Measurements from ENCODE around the gene LUC7L.
"Not testable (repeated sequence)": the region's sequence is repeated elsewhere in the genome, so short reads cannot be mapped to it uniquely, and the experiment has no call there.

The LUC7L gene

DNA sequence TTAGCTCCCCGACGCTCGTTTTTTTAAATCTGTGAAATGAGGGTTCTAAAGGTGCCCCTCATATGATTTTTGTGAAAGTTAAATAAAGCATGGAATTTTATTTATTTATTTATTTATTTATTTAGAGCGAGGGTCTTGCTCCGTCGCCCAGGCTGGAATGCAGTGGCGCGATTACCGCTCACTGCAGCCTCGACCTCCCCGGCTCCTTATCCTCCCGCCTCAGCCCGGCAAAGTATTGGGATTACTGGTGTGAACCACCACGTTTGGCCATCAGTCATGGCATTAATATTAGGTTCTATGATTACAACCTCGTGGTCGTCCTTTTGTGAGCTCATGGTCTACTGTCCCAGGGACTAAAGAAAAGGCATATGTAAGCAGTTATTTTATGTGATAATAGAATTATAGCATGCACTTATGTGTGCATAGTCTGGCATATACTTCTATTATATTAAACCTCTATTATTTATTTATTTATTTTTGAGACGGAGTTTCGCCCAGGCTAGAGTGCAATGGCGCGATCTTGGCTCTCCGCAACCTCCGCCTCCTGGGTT lies 557 bp upstream of the LUC7L start:
- no peak for DNase-seq (ENCODE audit: low spot score)

- DNase-seq (ENCODE audit: low spot score) = peak; percentile 42
Measured at GRCh38 chr16:228151-228851, 948 bp downstream of the LUC7L start.

DNA sequence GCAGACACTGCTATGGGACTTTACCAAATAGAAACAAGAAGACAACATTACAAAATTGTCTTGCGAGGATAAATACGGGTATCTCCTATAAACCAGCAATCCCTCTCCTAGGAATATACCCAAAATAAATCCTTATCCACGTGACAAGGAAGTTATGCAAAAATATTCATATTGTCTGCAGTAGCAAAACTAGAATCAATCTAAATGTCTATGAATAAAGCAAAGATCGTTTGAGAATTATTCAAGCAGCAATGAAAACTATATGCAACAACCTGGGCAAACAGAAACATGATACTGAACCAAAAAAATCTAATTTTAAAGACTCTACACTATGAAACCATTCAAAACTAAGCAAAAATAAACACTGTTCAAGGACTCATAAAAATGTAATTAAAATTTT lies 9.2 kb downstream of the LUC7L start:
- no peak for DNase-seq (ENCODE audit: low spot score)

GRCh38 chr16:212999-213398 lies 16.2 kb downstream of the LUC7L start:
- DNase-seq (ENCODE audit: low spot score) = no peak

DNA sequence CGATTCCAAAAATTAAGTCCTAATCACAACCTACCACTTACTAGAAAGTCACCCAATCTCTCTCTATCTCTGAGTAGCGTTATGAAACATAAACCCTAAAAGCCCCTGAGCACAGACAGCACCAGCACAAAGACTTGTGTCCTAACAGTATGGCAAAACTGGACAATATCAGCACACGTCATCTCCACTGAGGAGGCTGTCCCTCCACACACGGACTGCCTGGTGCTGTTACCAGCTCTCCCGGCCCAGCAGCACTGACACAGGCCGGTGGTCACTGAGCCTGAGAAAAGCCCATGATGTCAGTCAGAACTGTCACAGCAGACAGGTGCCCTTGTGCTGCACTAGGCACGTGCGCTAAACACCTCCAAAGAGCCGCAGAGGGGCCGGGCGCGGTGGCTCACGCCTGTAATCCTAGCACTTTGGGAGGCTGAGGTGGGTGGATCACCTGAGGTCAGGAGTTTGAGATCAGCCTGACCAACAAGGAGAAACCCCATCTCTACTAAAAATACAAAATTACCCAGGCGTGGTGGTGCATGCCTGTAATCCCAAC lies 17.5 kb downstream of the LUC7L start:
- DNase-seq (ENCODE audit: low spot score) = not testable (repeated sequence)

DNA sequence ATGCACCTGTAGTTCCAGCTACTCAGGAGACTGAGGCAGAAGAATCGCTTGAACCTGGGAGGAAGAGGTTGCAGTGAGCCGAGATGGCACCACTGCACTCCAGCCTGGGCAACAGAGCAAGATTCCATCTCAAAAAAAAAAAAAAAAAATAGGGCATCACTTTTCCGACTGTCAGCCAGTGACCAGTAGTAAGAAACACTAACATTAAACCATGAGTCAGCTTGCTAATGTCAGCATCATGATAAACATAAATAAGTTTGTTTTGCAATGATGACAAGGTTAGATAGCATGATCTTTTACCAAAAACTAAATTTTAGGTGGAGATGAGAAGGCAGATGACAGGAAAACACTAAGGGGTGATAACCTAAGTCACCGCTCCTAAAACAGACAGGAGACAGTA lies 19.9 kb downstream of the LUC7L start:
- not testable (repeated sequence) for DNase-seq (ENCODE audit: low spot score)

DNA sequence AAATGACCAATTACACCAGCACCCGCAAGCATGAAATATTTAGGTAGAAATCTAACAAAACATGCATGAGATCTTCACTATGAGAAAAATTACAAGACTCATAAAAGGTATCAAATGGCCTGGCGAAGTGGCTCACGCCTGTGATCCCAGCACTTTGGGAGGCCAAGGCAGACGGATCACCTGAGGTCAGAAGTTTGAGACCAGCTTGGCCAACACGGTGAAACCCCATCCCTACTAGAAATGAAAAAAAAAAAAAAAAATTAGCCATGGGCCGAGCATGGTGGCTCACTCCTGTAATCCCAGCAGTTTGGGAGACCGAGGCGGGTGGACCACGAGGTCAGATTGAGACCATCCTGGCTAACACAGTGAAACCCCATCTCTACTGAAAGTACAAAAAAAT lies 25.2 kb downstream of the LUC7L start:
- not testable (repeated sequence) for DNase-seq (ENCODE audit: low spot score)

- DNase-seq (ENCODE audit: low spot score) = no peak
Measured at GRCh38 chr16:203246-203645, 26.0 kb downstream of the LUC7L start.

- no peak for DNase-seq (ENCODE audit: low spot score)
Measured at GRCh38 chr16:200388-200787, 28.9 kb downstream of the LUC7L start.

DNA sequence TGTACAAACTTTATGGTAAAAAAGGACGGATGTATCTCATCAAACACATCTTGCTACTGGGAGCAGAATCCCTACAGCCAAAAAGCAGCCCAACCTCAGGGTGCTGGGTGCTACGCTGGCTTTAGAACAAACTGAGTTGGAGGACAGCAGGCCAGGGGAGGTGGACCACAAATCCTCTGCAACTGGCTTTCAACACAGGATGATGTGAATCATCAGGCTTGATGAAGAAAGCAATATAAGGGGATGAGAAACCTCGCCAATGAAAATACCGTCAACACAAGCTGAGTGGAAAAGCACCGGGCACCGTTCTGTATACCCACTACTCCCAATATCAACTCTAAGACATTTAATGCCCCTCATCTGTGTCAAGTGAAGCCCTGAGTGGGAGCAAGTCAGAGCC lies 34.7 kb downstream of the LUC7L start:
- no peak for DNase-seq (ENCODE audit: low spot score)

- DNase-seq (ENCODE audit: low spot score) = no peak
Measured at GRCh38 chr16:193441-193840, 35.8 kb downstream of the LUC7L start.

DNA sequence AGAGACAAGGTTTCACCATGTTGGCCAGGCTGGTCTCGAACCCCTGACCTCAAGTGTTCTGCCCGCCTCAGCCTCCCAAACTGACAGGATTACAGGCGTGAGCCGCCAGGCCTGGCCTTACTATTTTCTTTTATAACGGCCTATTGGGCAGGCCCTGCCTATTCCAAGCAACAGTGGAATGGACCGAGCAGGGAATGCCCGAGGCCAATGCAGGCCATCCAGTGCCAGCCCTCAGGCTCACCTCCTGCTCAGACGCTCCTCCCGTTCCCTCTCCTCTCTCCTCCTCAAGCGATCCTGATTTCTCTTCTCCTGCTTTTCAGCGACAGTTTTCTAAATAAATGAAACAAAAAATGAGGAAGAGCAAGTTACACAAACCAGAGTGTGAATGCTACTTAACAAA lies 36.6 kb downstream of the LUC7L start:
- DNase-seq (ENCODE audit: low spot score) = no peak

GRCh38 chr16:191831-192230 lies 37.4 kb downstream of the LUC7L start:
- DNase-seq (ENCODE audit: low spot score) = no peak

DNA sequence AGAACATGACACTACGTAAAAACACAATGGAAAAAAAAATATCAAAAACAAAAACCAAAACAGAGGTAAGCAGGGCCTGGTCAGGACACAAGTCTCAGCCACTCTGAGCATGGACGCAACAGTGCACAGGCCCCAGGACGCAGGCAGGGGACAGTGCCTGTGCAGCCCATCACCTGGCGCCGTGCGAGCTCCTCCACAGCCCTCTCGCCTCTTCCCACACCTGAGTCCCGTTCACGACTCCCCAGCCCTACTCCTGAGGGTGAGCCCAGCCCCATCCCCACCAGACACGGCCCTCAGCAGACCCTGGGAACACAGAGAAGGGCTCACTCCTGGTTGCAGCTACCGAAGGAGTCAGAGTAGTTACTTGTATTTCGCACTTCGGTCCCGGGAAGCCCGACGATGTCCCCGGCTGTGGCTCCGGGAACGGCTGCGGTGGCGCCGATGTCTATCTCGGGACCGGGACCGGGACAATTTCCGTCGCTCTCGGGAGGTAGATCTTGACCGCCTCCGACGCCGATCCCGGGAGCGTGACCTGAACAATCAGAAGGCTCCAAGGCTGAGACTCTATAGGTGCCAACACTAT lies 39.6 kb downstream of the LUC7L start:
- no peak for DNase-seq (ENCODE audit: low spot score)

GRCh38 chr16:188674-189073 lies 40.6 kb downstream of the LUC7L start:
- DNase-seq (ENCODE audit: low spot score) = no peak

- DNase-seq (ENCODE audit: low spot score) = no peak
Measured at GRCh38 chr16:187330-187729, 41.9 kb downstream of the LUC7L start.

- DNase-seq (ENCODE audit: low spot score) = no peak
Measured at GRCh38 chr16:185691-186090, 43.6 kb downstream of the LUC7L start.

DNA sequence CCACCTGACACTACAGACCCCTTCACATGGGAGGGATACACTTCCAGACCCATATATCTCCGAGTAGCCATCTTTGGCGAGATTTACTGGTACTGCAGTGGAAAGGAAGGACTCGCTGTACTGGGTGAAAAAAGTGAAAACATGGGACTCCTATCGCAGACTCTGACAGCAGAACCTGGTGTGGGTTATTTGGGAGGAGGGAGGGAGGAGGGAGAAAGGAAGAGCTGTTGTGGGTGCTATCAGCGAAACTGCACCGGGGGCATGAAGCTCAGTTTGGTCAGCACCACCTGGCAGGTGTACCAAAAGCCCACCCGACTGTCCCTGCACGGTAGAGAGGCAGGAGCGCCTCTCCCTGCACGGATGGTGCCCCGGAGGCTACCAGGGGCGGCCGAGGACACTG lies 44.0 kb downstream of the LUC7L start:
- DNase-seq (ENCODE audit: low spot score) = no peak

- no peak for DNase-seq (ENCODE audit: low spot score)
Measured at GRCh38 chr16:183005-183404, 46.2 kb downstream of the LUC7L start.

GRCh38 chr16:181565-182021 lies 47.7 kb downstream of the LUC7L start:
- no peak for DNase-seq (ENCODE audit: low spot score)

DNA sequence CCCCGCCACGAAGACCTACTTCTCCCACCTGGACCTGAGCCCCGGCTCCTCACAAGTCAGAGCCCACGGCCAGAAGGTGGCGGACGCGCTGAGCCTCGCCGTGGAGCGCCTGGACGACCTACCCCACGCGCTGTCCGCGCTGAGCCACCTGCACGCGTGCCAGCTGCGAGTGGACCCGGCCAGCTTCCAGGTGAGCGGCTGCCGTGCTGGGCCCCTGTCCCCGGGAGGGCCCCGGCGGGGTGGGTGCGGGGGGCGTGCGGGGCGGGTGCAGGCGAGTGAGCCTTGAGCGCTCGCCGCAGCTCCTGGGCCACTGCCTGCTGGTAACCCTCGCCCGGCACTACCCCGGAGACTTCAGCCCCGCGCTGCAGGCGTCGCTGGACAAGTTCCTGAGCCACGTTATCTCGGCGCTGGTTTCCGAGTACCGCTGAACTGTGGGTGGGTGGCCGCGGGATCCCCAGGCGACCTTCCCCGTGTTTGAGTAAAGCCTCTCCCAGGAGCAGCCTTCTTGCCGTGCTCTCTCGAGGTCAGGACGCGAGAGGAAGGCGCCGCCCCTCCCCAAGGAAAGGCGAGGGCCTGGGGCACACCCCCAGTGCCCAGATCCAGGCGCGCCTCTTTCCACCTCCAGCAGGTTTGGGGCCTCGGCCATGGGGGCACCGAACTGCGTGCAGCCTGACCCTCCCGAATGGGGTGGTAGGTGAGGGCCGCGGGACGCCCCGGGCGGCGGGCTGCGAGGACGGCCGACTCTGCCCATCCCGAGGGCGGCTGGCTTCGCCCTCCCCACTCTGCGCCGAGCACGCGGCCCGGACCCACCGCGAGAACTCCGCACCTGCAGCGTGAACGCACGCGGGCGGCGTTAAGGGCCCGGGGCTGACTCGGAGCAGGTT lies 48.3 kb downstream of the LUC7L start:
- peak; percentile 97 for DNase-seq (ENCODE audit: low spot score)

DNA sequence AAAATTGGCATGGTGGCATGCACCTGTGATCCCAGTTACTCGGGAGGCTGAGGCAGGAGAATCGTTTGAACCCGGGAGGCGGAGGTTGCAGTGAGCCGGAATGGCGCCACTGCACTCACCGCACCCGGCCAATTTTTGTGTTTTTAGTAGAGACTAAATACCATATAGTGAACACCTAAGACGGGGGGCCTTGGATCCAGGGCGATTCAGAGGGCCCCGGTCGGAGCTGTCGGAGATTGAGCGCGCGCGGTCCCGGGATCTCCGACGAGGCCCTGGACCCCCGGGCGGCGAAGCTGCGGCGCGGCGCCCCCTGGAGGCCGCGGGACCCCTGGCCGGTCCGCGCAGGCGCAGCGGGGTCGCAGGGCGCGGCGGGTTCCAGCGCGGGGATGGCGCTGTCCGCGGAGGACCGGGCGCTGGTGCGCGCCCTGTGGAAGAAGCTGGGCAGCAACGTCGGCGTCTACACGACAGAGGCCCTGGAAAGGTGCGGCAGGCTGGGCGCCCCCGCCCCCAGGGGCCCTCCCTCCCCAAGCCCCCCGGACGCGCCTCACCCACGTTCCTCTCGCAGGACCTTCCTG lies 49.1 kb downstream of the LUC7L start, which contains the start of gene HBQ1:
Gene HBQ1, plus strand, starts transcription at position 359 of the 575 bp plus-strand sequence. Its CDS starts 28 bp downstream, at position 387.
- peak; percentile 88 for DNase-seq (ENCODE audit: low spot score)
